ENCODE measurements around the gene RAB11FIP2.
A peak's percentile ranks its signal among the peaks of the same experiment; 100 is the strongest.

RAB11FIP2 gene

DNA sequence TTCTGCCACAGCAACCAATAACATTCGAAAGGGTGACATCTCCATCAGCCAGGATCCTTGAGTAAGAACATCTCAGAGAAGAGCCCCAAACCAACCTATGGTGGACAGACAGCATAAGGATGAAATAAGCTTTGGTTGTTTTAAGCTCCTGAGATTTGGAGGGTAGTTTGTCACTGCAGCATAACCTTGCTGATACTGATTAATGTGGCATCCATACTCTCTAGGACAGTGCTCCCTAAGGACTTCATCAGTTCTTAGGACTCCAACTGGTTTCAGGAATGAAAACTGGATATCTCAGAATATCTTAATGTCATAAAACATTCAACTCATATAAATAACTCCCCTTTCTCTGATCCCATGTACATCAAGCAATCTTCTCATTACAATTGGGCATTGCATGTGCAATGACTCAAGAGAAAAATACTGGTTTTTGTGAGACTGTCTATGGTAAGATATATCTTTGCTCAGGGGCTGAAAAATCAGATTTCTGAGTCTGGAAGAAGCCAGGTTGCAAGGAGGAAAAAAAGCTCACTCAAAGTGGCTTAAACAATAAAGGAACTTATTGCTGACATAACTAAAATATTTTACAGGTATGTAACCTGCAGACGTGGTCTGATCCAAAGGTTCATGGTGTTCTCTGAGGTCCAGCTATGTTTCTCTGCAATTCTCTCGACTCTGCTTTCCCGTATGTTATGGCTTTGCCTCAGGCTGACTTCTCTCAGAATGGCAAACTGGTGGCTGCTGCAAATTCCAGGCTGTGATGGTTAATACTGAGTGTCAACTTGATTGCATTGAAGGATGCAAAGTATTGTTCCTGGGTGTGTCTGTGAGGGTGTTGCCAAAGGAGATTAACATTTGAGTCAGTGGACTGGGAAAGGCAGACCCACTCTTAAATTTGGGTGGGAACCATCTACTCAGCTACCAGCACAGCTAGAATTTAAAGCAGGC is 65.7 kb downstream of the RAB11FIP2 start:
- DNase-seq: no peak

DNA sequence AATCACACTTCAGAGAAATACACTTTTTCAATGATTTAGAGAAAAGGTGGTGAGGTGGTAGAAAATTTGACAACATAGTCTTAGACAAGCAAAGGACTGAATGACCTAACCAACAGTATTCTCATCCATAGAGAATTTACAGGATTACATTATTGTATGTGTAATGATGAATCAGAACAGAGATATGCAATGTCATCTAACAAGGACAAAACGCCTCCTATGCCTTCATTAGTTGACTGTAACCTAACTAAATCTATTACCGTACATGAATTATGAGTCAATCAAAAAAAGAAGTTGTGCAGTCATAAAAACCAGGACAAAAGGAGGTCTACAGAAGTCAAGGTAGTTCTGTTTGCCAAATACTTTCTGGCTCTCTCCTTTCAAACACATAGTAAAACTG is 66.5 kb downstream of the RAB11FIP2 start:
- DNase-seq: no peak

DNA sequence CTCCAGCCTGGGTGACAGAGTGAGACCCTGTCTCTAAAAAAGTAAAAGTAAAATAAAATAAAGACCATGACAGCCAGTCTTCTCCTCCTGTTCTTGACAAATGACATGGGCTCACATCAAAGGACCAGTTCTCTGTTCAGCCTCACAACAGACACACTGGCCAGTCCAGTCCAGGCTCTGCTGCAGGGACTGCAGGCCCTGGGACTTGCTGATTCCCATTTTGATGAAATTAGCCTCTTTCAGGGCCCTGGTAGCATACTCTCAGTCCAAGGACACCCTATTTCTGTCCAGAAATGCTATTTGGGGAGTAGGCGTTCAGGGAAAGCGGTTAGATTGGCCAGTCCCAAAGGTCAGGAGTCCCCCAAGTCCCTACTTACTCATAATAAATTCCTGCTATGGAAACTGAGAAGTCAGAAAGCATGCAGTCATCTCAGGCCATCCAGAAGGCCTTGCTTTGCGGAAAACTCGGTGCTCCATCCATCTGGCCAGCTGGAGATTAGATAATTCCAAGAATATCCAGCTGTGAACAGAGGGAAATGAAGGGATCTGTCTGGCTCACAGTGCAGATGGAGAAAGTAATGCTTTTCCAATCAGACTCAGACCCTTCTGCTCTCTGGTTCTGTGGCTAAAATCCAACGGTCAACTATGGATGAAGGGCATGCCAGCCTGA is 74.4 kb downstream of the RAB11FIP2 start:
- no peak for DNase-seq

DNA sequence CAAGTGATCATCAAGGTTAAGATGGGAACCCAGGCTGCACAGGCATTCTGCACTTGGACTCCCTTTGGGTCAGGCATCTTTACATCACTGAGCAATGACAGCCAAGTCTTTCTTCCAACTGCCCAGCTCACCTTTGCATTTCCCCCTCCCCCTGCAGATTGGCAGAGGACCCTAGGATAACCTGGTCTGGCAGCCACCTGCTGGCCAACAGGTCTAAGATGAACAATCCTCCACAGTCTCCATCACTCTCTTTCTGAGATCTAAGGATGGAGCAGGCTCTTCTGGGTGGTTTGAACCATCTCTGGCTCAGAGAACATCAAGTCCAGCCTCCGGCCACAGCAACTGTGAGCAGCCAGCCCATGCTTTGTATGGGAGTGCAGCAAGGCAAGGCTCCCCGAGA is 75.8 kb downstream of the RAB11FIP2 start:
- DNase-seq: no peak

DNA sequence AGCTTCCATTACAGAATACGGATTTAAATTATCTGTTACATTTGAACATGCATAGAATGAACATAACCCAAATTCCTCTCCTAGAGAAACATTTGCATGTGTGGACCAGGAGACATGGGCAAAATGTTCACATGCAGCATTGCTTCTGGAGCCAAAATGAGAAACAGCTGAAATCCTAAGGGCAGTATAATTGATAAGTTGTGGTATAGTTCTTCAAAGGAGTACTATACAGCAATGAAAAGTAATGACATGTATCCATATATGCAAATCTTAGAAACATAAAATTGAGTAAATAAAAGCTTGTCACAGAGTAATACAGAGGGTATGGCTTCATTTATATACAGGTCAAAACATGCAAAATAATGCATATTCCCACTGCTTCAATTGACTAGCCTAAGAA is 77.1 kb downstream of the RAB11FIP2 start:
- no peak for DNase-seq

DNA sequence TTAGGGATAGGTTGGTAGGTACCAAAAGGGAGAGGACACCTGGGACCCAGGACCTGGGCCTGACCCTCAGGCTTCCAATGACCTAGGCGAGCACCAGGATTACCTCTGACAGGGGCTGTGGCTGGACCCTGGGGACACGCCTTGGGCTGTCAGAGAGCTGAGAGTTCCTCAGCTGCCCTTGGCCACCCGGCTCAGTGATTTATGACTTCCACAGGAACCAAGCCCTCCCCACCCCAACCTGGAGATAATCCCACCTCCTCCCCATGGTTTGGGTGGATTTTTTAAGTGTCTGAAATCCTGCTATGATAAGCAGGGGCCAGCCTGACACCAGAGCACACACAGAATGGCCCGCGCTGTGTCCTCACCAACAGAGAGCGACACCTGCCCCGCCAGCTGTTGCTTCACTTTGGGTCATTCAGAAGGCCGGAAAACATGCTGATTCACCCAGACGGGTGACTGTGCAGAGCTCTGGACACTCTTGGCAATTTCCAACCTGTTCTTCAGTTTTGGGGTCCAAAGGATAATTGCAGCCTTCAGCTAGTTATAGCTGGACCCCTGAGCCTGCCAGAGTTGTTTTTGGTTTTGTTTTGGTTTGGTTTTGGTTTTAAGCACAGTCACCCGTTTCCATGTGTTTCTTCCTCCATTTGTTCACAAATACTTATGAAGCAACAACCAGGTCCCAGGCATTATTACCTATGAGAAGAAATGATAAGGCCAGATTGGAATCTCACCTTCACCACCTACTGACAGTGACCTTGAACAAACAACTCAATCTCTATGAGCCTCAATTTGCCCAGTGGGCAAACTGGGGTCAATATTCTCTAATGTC is 78.2 kb downstream of the RAB11FIP2 start:
- DNase-seq: no peak

DNA sequence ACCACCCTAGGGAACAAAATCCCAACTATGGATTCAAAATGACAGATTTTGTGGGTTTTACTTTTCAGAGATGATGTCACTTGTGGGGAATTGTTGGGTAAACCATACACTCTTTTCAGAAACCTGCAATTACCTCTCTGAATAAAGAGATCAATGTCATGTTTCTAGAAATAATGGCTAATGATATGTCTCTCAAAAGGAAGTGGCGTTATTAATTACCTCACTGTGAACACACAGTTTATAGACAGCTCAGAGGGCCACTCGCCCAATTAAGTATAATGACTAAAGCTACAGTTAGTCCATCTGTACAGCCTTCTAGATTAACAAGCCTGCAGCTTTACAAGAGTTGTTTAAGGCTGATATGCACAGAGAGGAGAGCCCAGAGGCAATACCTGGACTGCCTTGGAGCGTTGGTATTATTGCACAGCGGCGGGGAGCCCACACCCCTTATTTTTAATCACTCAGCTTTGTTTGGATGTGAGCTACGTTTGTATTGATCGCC is 79.5 kb downstream of the RAB11FIP2 start:
- DNase-seq: peak; percentile 76

DNA sequence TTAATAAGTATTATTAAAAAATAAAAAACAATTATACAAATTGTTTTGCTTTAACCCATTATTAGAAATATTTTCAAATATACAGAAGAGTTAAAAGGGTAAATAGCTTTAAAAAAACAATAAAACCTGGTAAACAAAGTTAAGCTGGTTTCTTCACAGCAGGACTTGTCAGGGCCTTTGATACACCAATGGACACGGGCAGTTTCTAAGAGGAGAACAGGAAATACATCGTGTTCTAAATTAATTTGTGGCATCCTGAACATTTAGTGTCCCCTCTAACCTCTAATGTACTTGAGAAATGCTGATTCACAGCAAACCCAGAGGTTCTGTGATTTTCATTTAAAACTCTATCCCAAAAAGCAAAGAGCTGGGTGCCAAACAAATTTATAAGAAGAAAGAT is 80.8 kb downstream of the RAB11FIP2 start:
- no peak for DNase-seq

DNA sequence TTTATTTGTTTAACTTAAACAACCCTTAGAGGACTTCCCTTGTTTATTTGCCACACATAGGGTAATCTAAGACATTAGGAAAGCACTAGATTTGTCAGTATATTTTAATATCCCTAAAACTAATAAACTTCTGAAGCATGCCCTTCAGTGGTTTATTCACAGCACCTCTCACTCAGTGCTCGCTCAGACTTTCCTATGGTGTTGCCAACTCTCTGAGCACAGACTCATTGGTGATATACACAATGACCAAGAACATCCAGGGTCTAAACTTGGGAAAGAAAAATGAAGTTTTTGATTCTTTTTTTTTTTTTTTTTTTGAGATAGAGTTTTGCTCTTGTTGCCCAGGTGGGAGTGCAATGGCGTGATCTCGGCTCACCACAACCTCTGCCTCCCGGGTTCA is 82.2 kb downstream of the RAB11FIP2 start:
- no peak for DNase-seq

DNA sequence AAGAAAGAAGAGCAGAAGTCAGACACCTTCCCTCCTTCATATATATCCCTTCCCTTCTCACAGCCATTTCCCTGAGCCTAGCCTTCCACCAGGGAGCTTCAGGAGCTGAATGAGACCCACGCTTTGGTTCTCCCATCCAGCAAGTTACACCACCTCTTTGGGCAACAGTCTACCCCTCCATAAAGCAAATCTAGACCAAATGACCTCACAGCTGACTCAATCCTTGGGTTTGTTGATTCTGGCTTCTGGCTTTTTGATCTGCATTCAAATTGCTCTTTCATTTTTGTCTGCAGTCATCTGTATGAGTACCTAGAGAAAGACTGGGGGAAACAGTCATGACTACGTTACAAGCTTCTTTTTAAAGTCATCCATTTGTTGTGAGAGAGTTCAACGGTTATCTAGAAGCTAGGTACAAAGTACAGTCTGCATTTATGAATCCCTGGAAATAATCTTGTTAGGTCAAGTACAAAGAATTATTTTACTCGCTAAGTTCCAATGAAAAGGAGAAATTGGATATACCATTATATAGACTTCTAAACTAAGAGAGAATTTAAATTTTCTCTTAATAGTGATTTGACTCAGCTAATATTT is 86.3 kb downstream of the RAB11FIP2 start:
- no peak for DNase-seq

DNA sequence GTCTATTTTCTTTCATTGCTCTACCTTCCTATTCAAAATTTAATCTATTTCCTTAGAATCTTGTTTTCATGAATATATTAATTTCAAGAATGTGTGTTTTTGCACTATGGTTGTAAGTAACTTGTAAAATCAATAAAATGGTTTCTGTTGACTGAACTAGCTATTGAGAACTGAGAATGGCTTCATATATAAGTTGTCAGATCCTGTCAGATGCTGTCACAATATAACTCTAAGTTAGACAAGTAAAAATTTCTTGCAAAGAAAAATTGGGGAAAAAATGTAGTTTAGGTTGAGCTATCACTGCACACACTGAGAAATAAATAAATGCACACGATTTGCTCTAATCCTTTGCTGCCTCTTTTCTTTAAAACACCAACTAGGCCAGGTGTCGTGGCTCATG is 89.8 kb downstream of the RAB11FIP2 start:
- no peak for DNase-seq

DNA sequence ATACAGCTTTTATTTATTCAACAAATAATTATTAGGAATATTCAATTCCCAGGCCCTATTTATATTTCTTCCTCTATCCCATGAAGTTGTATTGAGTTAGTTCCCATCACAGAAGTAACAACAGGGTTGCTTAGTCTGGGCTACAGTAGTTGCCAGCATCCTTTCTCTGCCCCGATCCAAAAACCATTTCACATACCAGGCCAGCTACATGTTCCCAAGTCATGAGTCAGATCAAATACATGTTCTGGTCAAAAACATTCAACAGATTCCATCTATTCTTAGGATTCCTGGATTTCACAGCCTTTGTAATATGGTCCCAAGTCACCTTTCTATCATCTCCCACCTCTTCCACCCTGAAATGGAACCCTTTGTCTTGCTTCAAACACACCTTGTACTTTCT is 91.6 kb downstream of the RAB11FIP2 start:
- no peak for DNase-seq
